HepG2 (cell line): ENCODE results near the gene RPH3AL. TPM values are rescaled to one million over a fixed set of nuclear protein-coding genes. Genes with fewer than 3 reads are reported as not detected.

Experiments used
- CEBPG ChIP-seq: IDR thresholded peaks from 2 replicates; pipeline ENCODE4 v1.6.1; 2016
- ESRRA ChIP-seq: sonication (generic); formaldehyde crosslinking; IDR thresholded peaks from 2 replicates; pipeline ENCODE4 v1.5.1; 2020; ENCODE audit warnings: mild to moderate bottlenecking, low read depth, missing genetic modification reagents
- ETV5 ChIP-seq: IDR thresholded peaks from 2 replicates; pipeline ENCODE4 v1.6.1; 2018; ENCODE audit warnings: missing biosample characterization, missing genetic modification reagents, inconsistent platforms, borderline replicate concordance
- FOXO1 ChIP-seq: sonication (generic); formaldehyde crosslinking; IDR thresholded peaks from 2 replicates; pipeline ENCODE4 v1.4.0; 2020; ENCODE audit warnings: missing genetic modification reagents
- MXI1 ChIP-seq: IDR thresholded peaks from 3 replicates; pipeline ENCODE4 v1.6.1; 2012; ENCODE audit warnings: low read depth, low read length, inconsistent platforms, borderline replicate concordance
- NR2F1 ChIP-seq, 2 experiments: fragments of 450-650 bp in 1 of 2; formaldehyde crosslinking in 1 of 2; IDR thresholded peaks; 2 replicates each; pipeline versions ENCODE4 v1.5.0 to v1.6.1; 2016 to 2020; ENCODE audit warnings: mild to moderate bottlenecking in 1 of 2, missing compliant biosample characterization in 1 of 2, missing genetic modification reagents in 1 of 2, moderate library complexity in 1 of 2
- SP5 ChIP-seq: IDR thresholded peaks from 2 replicates; pipeline ENCODE4 v1.6.1; 2016; ENCODE audit warnings: low read depth, borderline replicate concordance
- TEAD3 ChIP-seq: optimal IDR thresholded peaks from 2 replicates; pipeline ENCODE3; 2016; ENCODE audit warnings: borderline replicate concordance
- ZFP36L1 ChIP-seq: sonication (generic); formaldehyde crosslinking; IDR thresholded peaks from 2 replicates; pipeline ENCODE4 v1.8.0; 2022; ENCODE audit warnings: mild to moderate bottlenecking, missing genetic modification reagents, moderate library complexity
- ZNF138 ChIP-seq: sonication (generic); formaldehyde crosslinking; IDR thresholded peaks from 2 replicates; pipeline ENCODE4 v1.5.0; 2020; ENCODE audit warnings: mild to moderate bottlenecking, low read depth, missing genetic modification reagents
- ZNF317 ChIP-seq: sonication (generic); formaldehyde crosslinking; IDR thresholded peaks from 2 replicates; pipeline ENCODE4 v1.5.0; 2020; ENCODE audit warnings: mild to moderate bottlenecking, missing genetic modification reagents
- ZSCAN21 ChIP-seq: sonication (generic); formaldehyde crosslinking; IDR thresholded peaks from 2 replicates; pipeline ENCODE4 v1.8.0; 2022; ENCODE audit warnings: mild to moderate bottlenecking, missing genetic modification reagents, moderate library complexity, borderline replicate concordance
- ZSCAN9 ChIP-seq: IDR thresholded peaks from 2 replicates; pipeline ENCODE4 v1.6.1; 2016; ENCODE audit warnings: borderline replicate concordance
- polyA plus RNA-seq, 8 experiments: library from polyadenylated mRNA; depleted of rRNA in 3 of 8; stranded (reverse) in 7 of 8; unstranded in 1 of 8; fragments of >200 nt; fragmentation: Illumina TruSeq in 4 of 8; extraction: Trizol in 4 of 8; gene quantifications; 2 replicates each; pipeline versions ENCODE4 v1.2.1 to v1.2.3, GENCODE V29; 2011 to 2016; ENCODE audit warnings: low read depth in 4 of 8, missing spikeins in 1 of 8, mixed read lengths in 1 of 8; ENCODE audit not compliant: insufficient read depth in 1 of 8
- total RNA-seq, 5 experiments: library from RNA; depleted of rRNA; stranded (reverse); fragments of >200 nt; fragmentation: Illumina TruSeq; extraction: Trizol; gene quantifications; 2 replicates each; pipeline ENCODE4 v1.2.3, GENCODE V29; 2016; ENCODE audit warnings: low read depth in 1 of 5
- TF ChIP-seq, protein P1 (sequence below): sonication (generic); formaldehyde crosslinking; IDR thresholded peaks from 2 replicates; pipeline ENCODE4 v1.5.1; 2020; ENCODE audit warnings: mild to moderate bottlenecking, moderate library complexity, missing genetic modification reagents
- TF ChIP-seq, protein P2 (sequence below): sonication (generic); IDR thresholded peaks from 2 replicates; pipeline ENCODE4 v1.6.1; 2016; ENCODE audit warnings: low read depth, borderline replicate concordance
- TF ChIP-seq, protein P3 (sequence below): sonication (generic); formaldehyde crosslinking; IDR thresholded peaks from 2 replicates; pipeline ENCODE4 v1.4.0; 2020; ENCODE audit warnings: missing genetic modification reagents, low read depth, mild to moderate bottlenecking, borderline replicate concordance
- TF ChIP-seq, protein P4 (sequence below): sonication (generic); formaldehyde crosslinking; IDR thresholded peaks from 2 replicates; pipeline ENCODE4 v1.8.0; 2022; ENCODE audit warnings: missing genetic modification reagents, mild to moderate bottlenecking, moderate library complexity, borderline replicate concordance
- TF ChIP-seq, protein P5 (sequence below): sonication (generic); formaldehyde crosslinking; IDR thresholded peaks from 2 replicates; pipeline ENCODE4 v1.4.0; 2020; ENCODE audit warnings: mild to moderate bottlenecking, missing genetic modification reagents
- TF ChIP-seq, protein P6 (sequence below): sonication (generic); formaldehyde crosslinking; IDR thresholded peaks from 2 replicates; pipeline ENCODE4 v1.5.0; 2020; ENCODE audit warnings: mild to moderate bottlenecking, missing genetic modification reagents

RPH3AL gene
- total and polyA plus RNA-seq, 2 of the 13 experiments (the other 11 are each of a cell fraction or from before 2014, with no cell fraction given), result 7.8 to 16.4 TPM

DNA sequence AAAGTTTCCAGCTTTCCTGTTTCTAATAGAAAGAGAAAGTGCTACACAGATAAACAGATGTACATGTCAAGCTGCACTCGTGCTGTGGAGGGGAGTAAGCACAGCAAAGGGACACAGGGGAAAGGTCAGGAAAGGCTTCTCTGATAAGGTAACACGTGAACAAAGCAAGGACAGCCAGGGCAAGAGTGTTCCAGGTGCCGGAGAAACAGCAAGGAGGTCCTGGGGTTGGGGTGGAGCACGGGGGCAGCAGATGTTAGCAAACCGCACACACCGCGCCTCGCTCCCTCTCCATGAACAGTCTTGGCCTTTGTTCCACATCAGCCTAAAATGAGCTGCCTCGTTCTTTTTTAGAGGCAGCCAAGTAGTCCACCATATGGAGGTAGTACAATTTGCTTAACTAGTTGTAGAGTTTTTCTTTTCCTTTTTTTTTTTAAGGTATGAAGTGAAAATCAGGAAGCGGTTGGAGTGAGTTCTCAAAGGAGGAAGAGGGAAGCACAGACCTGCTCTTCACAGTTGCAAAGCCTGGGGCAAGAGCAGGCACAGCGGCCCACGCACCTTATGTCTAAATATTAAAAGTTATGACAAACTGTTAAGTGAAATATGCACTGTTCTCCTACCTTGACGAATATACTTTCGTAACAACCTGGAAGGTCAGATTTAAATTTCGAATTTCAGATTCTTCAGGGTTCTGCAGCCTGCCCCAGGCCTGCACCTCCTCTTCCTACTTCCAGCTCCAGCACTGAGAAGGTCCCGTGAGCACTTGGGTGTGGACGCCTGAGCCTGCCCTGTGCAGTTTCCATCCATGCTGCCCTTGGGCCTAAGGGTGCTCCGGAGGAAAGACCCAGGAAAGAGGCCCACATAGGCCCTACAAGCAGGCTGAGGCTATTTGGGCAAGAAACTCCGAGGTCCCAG lies 41.5 kb upstream of the RPH3AL start (continued):
- TF ChIP-seq NR2F1 (CRISPR knock-in tag; IDR thresholded peaks at IDR 0.05) (peak; percentile 43 to 87; a peak in 3 of 4 replicates), ETV5 (CRISPR knock-in tag) (peak; percentile 45; the same call in 1 of the 2 replicates), ZNF138 (CRISPR knock-in tag) (no peak), MXI1 (peak; percentile 70; the same call in 1 of the 3 replicates), SP5 (CRISPR knock-in tag) (peak; percentile 66; the same call in 1 of the 2 replicates), CEBPG (CRISPR knock-in tag) (peak; percentile 10; the same call in 1 of the 2 replicates), ESRRA (CRISPR knock-in tag) (0 out of 2 replicates have a peak, but pooled peaks have one; percentile 44), ZSCAN9 (CRISPR knock-in tag) (peak; percentile 22; the same call in 1 of the 2 replicates), ZNF317 (CRISPR knock-in tag) (0 out of 2 replicates have a peak, but pooled peaks have one; percentile 48), ZFP36L1 (CRISPR knock-in tag) (peak; percentile 87), FOXO1 (CRISPR knock-in tag) (peak; percentile 87), ZSCAN21 (CRISPR knock-in tag) (no peak), TEAD3 (peak; percentile 69)
- TF ChIP-seq, protein P1, sequence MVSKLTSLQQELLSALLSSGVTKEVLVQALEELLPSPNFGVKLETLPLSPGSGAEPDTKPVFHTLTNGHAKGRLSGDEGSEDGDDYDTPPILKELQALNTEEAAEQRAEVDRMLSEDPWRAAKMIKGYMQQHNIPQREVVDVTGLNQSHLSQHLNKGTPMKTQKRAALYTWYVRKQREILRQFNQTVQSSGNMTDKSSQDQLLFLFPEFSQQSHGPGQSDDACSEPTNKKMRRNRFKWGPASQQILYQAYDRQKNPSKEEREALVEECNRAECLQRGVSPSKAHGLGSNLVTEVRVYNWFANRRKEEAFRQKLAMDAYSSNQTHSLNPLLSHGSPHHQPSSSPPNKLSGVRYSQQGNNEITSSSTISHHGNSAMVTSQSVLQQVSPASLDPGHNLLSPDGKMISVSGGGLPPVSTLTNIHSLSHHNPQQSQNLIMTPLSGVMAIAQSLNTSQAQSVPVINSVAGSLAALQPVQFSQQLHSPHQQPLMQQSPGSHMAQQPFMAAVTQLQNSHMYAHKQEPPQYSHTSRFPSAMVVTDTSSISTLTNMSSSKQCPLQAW (CRISPR knock-in tag), result peak; percentile 93
- TF ChIP-seq, protein P2, sequence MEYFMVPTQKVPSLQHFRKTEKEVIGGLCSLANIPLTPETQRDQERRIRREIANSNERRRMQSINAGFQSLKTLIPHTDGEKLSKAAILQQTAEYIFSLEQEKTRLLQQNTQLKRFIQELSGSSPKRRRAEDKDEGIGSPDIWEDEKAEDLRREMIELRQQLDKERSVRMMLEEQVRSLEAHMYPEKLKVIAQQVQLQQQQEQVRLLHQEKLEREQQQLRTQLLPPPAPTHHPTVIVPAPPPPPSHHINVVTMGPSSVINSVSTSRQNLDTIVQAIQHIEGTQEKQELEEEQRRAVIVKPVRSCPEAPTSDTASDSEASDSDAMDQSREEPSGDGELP, result peak; percentile 62; the same call in 1 of the 2 replicates
- TF ChIP-seq, protein P3, sequence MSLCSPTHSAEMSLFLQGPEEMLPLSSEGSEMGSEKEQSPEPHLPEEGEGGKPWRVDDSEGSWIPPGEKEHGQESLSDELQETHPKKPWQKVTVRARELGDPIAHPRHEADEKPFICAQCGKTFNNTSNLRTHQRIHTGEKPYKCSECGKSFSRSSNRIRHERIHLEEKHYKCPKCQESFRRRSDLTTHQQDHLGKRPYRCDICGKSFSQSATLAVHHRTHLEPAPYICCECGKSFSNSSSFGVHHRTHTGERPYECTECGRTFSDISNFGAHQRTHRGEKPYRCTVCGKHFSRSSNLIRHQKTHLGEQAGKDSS (CRISPR knock-in tag), result peak; percentile 47; the same call in 1 of the 2 replicates
- TF ChIP-seq, protein P4, sequence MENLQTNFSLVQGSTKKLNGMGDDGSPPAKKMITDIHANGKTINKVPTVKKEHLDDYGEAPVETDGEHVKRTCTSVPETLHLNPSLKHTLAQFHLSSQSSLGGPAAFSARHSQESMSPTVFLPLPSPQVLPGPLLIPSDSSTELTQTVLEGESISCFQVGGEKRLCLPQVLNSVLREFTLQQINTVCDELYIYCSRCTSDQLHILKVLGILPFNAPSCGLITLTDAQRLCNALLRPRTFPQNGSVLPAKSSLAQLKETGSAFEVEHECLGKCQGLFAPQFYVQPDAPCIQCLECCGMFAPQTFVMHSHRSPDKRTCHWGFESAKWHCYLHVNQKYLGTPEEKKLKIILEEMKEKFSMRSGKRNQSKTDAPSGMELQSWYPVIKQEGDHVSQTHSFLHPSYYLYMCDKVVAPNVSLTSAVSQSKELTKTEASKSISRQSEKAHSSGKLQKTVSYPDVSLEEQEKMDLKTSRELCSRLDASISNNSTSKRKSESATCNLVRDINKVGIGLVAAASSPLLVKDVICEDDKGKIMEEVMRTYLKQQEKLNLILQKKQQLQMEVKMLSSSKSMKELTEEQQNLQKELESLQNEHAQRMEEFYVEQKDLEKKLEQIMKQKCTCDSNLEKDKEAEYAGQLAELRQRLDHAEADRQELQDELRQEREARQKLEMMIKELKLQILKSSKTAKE (CRISPR knock-in tag), result peak; percentile 64
- TF ChIP-seq, protein P5, sequence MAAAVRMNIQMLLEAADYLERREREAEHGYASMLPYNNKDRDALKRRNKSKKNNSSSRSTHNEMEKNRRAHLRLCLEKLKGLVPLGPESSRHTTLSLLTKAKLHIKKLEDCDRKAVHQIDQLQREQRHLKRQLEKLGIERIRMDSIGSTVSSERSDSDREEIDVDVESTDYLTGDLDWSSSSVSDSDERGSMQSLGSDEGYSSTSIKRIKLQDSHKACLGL (CRISPR knock-in tag), result peak; percentile 51; the same call in 1 of the 2 replicates
- TF ChIP-seq, protein P6, sequence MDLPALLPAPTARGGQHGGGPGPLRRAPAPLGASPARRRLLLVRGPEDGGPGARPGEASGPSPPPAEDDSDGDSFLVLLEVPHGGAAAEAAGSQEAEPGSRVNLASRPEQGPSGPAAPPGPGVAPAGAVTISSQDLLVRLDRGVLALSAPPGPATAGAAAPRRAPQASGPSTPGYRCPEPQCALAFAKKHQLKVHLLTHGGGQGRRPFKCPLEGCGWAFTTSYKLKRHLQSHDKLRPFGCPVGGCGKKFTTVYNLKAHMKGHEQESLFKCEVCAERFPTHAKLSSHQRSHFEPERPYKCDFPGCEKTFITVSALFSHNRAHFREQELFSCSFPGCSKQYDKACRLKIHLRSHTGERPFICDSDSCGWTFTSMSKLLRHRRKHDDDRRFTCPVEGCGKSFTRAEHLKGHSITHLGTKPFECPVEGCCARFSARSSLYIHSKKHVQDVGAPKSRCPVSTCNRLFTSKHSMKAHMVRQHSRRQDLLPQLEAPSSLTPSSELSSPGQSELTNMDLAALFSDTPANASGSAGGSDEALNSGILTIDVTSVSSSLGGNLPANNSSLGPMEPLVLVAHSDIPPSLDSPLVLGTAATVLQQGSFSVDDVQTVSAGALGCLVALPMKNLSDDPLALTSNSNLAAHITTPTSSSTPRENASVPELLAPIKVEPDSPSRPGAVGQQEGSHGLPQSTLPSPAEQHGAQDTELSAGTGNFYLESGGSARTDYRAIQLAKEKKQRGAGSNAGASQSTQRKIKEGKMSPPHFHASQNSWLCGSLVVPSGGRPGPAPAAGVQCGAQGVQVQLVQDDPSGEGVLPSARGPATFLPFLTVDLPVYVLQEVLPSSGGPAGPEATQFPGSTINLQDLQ, result no peak
